SJSA1 (cell line): Measurements from ENCODE around the gene RPS5. TPM values are rescaled to one million over a fixed set of nuclear protein-coding genes. Genes with fewer than 3 reads are reported as not detected.
"Not testable (repeated sequence)": the region's sequence is repeated elsewhere in the genome, so short reads cannot be mapped to it uniquely, and the experiment has no call there.

Experiments
- DNase-seq, 2 experiments: peaks; one replicate each; pipeline ENCODE4 v3.0.0-alpha.2; 2015 to 2020; ENCODE audit warnings: low spot score in 2 of 2, low read depth in 1 of 2
- H3K27ac ChIP-seq: fragments of 250-450 bp; sonication (Bioruptor Pico); 2 replicates; pipeline ENCODE4 v1.5.1; 2020; ENCODE audit warnings: mild to moderate bottlenecking, moderate library complexity
- H3K27me3 ChIP-seq: fragments of 250-450 bp; sonication (Bioruptor Pico); replicated peaks from 2 replicates; pipeline ENCODE4 v1.5.1; 2020; ENCODE audit warnings: mild to moderate bottlenecking, moderate library complexity
- H3K36me3 ChIP-seq: fragments of 250-450 bp; sonication (Bioruptor Pico); 2 replicates; pipeline ENCODE4 v1.5.1; 2020; ENCODE audit warnings: mild to moderate bottlenecking
- H3K4me1 ChIP-seq: fragments of 250-450 bp; sonication (Bioruptor Pico); replicated peaks from 2 replicates; pipeline ENCODE4 v1.6.1; 2021; ENCODE audit warnings: mild to moderate bottlenecking
- H3K4me3 ChIP-seq: fragments of 250-450 bp; sonication (Bioruptor Pico); 2 replicates; pipeline ENCODE4 v1.5.1; 2020; ENCODE audit warnings: mild to moderate bottlenecking
- H3K9me3 ChIP-seq: fragments of 250-450 bp; sonication (Bioruptor Pico); replicated peaks from 2 replicates; pipeline ENCODE4 v1.5.1; 2020; ENCODE audit warnings: mild to moderate bottlenecking
- total RNA-seq: library from RNA; depleted of rRNA; stranded (reverse); fragments of >200 nt; shearing (Covaris generic); gene quantifications from 2 replicates; pipeline ENCODE4 v1.2.3, GENCODE V29; 2014; rRNA removed

The RPS5 gene
- total RNA-seq, 1 experiment from 2014 or later: 2,220 TPM

GRCh38 chr19:58417071-58417470 lies 30.0 kb downstream of the RPS5 start:
- H3K27me3 ChIP-seq: no peaks in the 10 kb centered on the region
- H3K27ac ChIP-seq: no peak overlapping the region
- peaks cover 3% of the 10 kb centered on the region; the same call in 1 of the 2 replicates for H3K4me1 ChIP-seq
- no peak overlapping the region for H3K4me3 ChIP-seq
- no peak for DNase-seq
- H3K36me3 ChIP-seq: peaks cover 61% of the 10 kb centered on the region
- H3K9me3 ChIP-seq: 0 out of 2 replicates have a peak, but pooled peaks cover 10% of the 10 kb centered on the region

- Histone ChIP-seq H3K36me3 (peaks cover 34% of the 10 kb centered on the region), H3K4me1 (no peaks in the 10 kb centered on the region), H3K9me3 (peaks cover 53% of the 10 kb centered on the region), H3K27me3 (no peaks in the 10 kb centered on the region), H3K4me3 (no peak overlapping the region), H3K27ac (no peak overlapping the region)
- no peak for DNase-seq
Measured at GRCh38 chr19:58428617-58429016, 41.5 kb downstream of the RPS5 start.

GRCh38 chr19:58429745-58430144 lies 42.7 kb downstream of the RPS5 start:
- Histone ChIP-seq H3K27ac (no peak overlapping the region), H3K4me3 (no peak overlapping the region), H3K9me3 (peaks cover 63% of the 10 kb centered on the region), H3K36me3 (peaks cover 45% of the 10 kb centered on the region), H3K4me1 (no peaks in the 10 kb centered on the region), H3K27me3 (no peaks in the 10 kb centered on the region)
- no peak for DNase-seq

- peaks cover 70% of the 10 kb centered on the region for H3K36me3 ChIP-seq
Measured at GRCh38 chr19:58434217-58434616, 47.1 kb downstream of the RPS5 start.

GRCh38 chr19:58439576-58440554 lies 52.8 kb downstream of the RPS5 start, which contains the start of gene ZNF132:
ZNF132 (minus strand) TSS chr19:58440153; CDS start chr19:58439821, 332 bp downstream.
- Histone ChIP-seq H3K9me3 (peaks cover 23% of the 10 kb centered on the region), H3K4me3 (peak within 1 kb of the TSS; percentile 50), H3K27ac (peak within 1 kb of the TSS; percentile 51), H3K36me3 (peaks cover 28% of the 10 kb centered on the region), H3K27me3 (no peaks in the 10 kb centered on the region), H3K4me1 (peaks cover 17% of the 10 kb centered on the region)
- DNase-seq: peak; percentile 92 to 97

More at GRCh38 chr19:58434217-58434616, 47.1 kb downstream of the RPS5 start:
- H3K9me3 ChIP-seq: peaks cover 59% of the 10 kb centered on the region
- H3K27ac ChIP-seq: no peak overlapping the region
- DNase-seq: no peak
- H3K27me3 ChIP-seq: no peaks in the 10 kb centered on the region
- peaks cover 3% of the 10 kb centered on the region for H3K4me1 ChIP-seq
- H3K4me3 ChIP-seq: no peak overlapping the region

- Histone ChIP-seq H3K27me3 (no peaks in the 10 kb centered on the region), H3K27ac (peak overlapping the region; percentile 37), H3K4me3 (peak overlapping the region; percentile 50), H3K9me3 (peaks cover 20% of the 10 kb centered on the region), H3K36me3 (peaks cover 21% of the 10 kb centered on the region), H3K4me1 (peaks cover 17% of the 10 kb centered on the region)
- DNase-seq: no peak
Measured at GRCh38 chr19:58440556-58440955, 53.5 kb downstream of the RPS5 start.

GRCh38 chr19:58442986-58443385 lies 55.9 kb downstream of the RPS5 start:
- not testable (repeated sequence) for H3K27me3 ChIP-seq, H3K4me3 ChIP-seq, DNase-seq, H3K27ac ChIP-seq, H3K36me3 ChIP-seq
- Histone ChIP-seq H3K4me1 (peaks cover 17% of the 10 kb centered on the region), H3K9me3 (peaks cover 23% of the 10 kb centered on the region)

Other genes with a start within 250 kb of the RPS5 start
- gene ZNF329, start 236.5 kb upstream of the RPS5 start, total RNA-seq: 5.4 and 8.3 TPM in 2 replicates
- 5.2 and 12.4 TPM in 2 replicates for gene ZNF274, start 204.2 kb upstream of the RPS5 start, total RNA-seq
- gene ZNF544, start 158.4 kb upstream of the RPS5 start, total RNA-seq: 42.4 and 50.5 TPM in 2 replicates
- 2.5 and 4.1 TPM in 2 replicates for gene ZNF8, start 108.3 kb upstream of the RPS5 start, total RNA-seq
- 44.4 and 59.3 TPM in 2 replicates for gene ERVK3-1, start 81.9 kb upstream of the RPS5 start, total RNA-seq
- 2.5 and 3.2 TPM in 2 replicates for gene ZSCAN22, start 60.3 kb upstream of the RPS5 start, total RNA-seq
- gene A1BG, start 33.8 kb upstream of the RPS5 start, total RNA-seq: 23.6 and 67.7 TPM in 2 replicates
- gene ZNF497, start 24.5 kb upstream of the RPS5 start, total RNA-seq: 0.19 and 1.3 TPM in 2 replicates
- gene ZNF837, start 6.2 kb upstream of the RPS5 start, total RNA-seq: 2.5 and 7.0 TPM in 2 replicates
- 0.53 TPM in 1 of 2 replicates, not detected in the other for gene RNF225, start 8.4 kb downstream of the RPS5 start, total RNA-seq
- gene ZNF584, start 21.4 kb downstream of the RPS5 start, total RNA-seq: 9.6 and 13.5 TPM in 2 replicates
- 2.8 and 6.0 TPM in 2 replicates for gene ZNF132, start 52.9 kb downstream of the RPS5 start, total RNA-seq
- gene ZNF324B, start 64.4 kb downstream of the RPS5 start, total RNA-seq: 4.9 and 6.7 TPM in 2 replicates
- 6.4 and 15.1 TPM in 2 replicates for gene ZNF324, start 79.8 kb downstream of the RPS5 start, total RNA-seq
- 5.1 TPM in 2 replicates for gene ZNF446, start 89.1 kb downstream of the RPS5 start, total RNA-seq
- 0.38 and 0.55 TPM in 2 replicates for gene SLC27A5, start 124.7 kb downstream of the RPS5 start, total RNA-seq
- gene ZBTB45, start 132.5 kb downstream of the RPS5 start, total RNA-seq: 4.2 and 4.7 TPM in 2 replicates
- 343 and 432 TPM in 2 replicates for gene TRIM28, start 156.8 kb downstream of the RPS5 start, total RNA-seq
- gene CHMP2A, start 167.8 kb downstream of the RPS5 start, total RNA-seq: 92.8 and 116 TPM in 2 replicates
- gene UBE2M, start 171.3 kb downstream of the RPS5 start, total RNA-seq: 79.2 and 109 TPM in 2 replicates
- 5.0 and 7.4 TPM in 2 replicates for gene MZF1, start 186.1 kb downstream of the RPS5 start, total RNA-seq